Measurements from ENCODE around the gene MEGF11.
"Not testable (repeated sequence)": the region's sequence is repeated elsewhere in the genome, so short reads cannot be mapped to it uniquely, and the experiment has no call there.

The MEGF11 gene

DNA sequence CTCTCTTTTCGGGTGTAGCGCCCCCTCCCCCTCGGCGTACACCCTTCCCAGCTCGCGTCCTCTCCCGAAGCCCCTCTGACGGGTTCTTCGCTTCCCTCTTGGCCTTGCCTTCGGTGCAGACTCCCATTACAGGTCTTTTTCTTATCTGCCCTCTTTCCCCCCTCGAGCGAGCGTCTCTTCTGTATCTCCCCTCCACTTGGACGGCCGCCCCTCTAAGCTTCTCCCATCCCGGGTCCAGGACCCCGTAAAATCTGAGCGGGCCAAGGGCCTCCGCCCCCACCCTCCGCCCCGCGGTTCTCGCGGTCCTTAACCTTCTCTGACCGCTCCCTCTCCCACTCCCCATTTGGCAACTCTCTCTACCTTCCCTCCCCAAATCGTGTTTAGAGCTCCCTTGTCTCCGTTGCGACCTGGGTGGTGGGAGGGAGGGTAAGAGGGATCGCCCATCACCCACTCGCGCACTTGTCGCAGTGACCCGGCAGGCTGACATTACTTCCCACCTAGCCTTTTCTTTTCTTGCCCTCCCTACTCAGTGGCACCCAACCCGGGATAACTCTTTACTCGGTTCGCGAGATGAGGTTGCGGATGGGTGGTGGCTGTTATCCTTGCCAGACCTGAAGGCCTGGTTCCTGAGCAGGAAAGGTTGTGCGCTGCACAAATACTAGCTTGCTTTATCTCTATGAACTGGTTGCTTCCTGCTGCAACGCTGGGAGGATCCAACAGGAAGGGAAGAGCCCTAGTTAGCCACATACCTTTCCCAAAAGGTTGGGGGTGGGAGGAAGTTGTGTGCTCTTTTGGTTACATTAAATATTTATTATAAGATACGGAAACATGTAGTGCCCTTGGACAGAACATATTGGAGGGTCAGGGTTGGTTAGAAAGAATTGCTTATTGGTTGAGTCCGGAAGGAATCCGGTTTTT lies 383.3 kb downstream of the MEGF11 start:
- peaks cover 6% of the 10 kb centered on the region for H3K27me3 Mint-ChIP-seq
- peaks cover 38% of the 10 kb centered on the region for H3K4me1 Mint-ChIP-seq
- H3K36me3 Mint-ChIP-seq: peaks cover 26% of the 10 kb centered on the region
- CTCF ChIA-PET: interaction anchor here (1.0 to 3.1 kb wide), 7 partner anchors 7 to 259 kb away, joined by 3 to 10 read pairs (median 5); partner anchors contain the start of gene INTS14
- H3K4me3 Mint-ChIP-seq: peak overlapping the region; percentile 99
- H3K9me3 Mint-ChIP-seq: no peaks in the 10 kb centered on the region
- H3K27ac Mint-ChIP-seq: peak overlapping the region; percentile 95
- DNase-seq: peak; percentile 56

DNA sequence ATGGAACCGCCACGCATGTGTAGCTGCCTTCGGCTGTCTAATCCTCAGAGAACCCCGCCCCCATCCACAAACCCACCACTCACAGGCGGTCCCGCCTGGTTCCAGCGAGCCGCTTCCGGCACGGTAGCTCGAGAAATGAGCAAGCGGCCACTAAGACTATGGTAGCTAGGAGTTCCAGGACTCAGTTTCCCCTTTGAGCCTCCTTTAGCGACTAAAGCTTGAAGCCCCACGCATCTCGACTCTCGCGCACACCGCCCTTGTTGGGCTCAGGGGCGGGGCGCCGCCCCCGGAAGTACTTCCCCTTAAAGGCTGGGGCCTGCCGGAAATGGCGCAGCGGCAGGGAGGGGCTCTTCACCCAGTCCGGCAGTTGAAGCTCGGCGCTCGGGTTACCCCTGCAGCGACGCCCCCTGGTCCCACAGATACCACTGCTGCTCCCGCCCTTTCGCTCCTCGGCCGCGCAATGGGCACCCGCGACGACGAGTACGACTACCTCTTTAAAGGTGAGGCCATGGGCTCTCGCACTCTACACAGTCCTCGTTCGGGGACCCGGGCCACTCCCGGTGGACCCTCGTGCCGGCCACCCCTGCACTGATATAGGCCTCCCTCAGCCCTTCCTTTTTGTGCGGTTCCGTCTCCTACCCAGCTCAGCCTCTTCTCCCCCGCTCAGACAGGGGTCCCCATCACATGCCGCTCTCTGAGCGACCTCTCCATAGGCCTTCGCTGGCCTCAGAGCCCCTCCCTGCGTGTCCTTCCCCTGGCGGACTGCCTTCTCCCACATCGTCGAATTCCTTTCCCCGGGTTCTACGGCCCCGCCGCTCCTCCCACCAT lies 384.2 kb downstream of the MEGF11 start, which contains the start of gene RAB11A:
Gene RAB11A (plus strand): TSS at position 366 of the 828 bp plus-strand sequence. CDS start 95 bp downstream, at position 461.
- H3K4me1 Mint-ChIP-seq: peaks cover 36% of the 10 kb centered on the region
- H3K27me3 Mint-ChIP-seq: peaks cover 6% of the 10 kb centered on the region
- H3K9me3 Mint-ChIP-seq: no peaks in the 10 kb centered on the region
- H3K4me3 Mint-ChIP-seq: peak within 1 kb of the TSS; percentile 99
- CTCF ChIA-PET: interaction anchor here (0.6 to 3.1 kb wide), 10 partner anchors 8 to 645 kb away, joined by 3 to 10 read pairs (median 4); partner anchors contain the start of gene INTS14
- peaks cover 24% of the 10 kb centered on the region for H3K36me3 Mint-ChIP-seq
- H3K27ac Mint-ChIP-seq: peak within 1 kb of the TSS; percentile 95
- DNase-seq: peak; percentile 97

DNA sequence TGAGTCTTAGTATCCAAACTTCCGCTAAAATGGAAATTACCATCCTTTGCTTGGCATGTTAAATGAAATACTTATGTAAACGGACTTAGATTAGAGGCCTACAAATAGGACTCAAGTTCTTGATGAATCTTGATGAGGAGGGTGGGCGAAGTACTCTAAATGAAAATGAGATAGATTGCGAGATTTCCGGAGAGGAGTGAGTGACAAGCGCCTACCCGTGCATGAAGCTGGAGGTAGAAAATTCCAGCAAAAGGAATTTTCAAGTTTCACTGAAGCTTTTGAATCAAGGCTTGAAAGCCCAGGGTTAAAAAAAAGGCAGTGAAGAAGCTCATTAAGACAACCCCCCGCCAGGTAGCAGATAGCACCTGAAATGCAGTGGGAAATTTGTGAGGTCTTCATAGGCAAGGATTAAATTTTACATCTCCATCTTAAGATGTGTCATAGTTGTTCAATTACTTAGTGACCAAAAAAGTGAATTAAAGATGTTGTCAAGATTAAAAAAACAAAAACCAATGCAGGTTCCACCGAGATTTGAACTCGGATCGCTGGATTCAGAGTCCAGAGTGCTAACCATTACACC lies 384.9 kb downstream of the MEGF11 start:
- CTCF ChIA-PET: interaction anchor here (0.6 to 3.1 kb wide), 8 partner anchors 9 to 646 kb away, joined by 3 to 10 read pairs (median 3); partner anchors contain the start of gene INTS14
- Mint-ChIP-seq H3K4me1 (peaks cover 36% of the 10 kb centered on the region), H3K9me3 (no peaks in the 10 kb centered on the region), H3K36me3 (peaks cover 21% of the 10 kb centered on the region), H3K27me3 (peaks cover 6% of the 10 kb centered on the region), H3K4me3 (peak overlapping the region; percentile 99), H3K27ac (peak overlapping the region; percentile 95)
- DNase-seq: no peak

DNA sequence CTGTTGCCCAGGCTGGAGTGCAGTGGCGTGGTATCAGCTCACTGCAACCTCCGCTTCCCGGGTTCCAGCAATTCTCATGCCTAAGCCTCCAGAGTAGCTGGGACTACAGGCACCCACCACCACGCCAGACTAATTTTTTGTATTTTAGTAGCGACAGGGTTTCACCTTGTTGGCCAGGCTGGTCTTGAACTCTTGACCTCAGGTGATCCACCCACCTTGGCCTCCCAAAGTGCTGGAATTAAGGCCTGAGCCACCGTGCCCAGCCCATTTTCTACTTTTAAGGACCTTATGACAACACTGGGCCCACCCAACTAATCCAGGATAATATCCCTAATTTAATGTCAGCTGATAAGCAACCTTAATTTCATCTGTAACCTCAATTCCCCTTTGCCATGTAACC lies 385.6 kb downstream of the MEGF11 start:
- not testable (repeated sequence) for H3K27me3 Mint-ChIP-seq, H3K27ac Mint-ChIP-seq, H3K9me3 Mint-ChIP-seq, H3K4me3 Mint-ChIP-seq, DNase-seq
- H3K36me3 Mint-ChIP-seq: peaks cover 21% of the 10 kb centered on the region
- CTCF ChIA-PET: interaction anchor here (1.8 to 3.1 kb wide), 2 partner anchors 11 to 34 kb away, joined by 8 to 10 read pairs; no protein-coding TSS in a partner anchor
- peaks cover 33% of the 10 kb centered on the region for H3K4me1 Mint-ChIP-seq

DNA sequence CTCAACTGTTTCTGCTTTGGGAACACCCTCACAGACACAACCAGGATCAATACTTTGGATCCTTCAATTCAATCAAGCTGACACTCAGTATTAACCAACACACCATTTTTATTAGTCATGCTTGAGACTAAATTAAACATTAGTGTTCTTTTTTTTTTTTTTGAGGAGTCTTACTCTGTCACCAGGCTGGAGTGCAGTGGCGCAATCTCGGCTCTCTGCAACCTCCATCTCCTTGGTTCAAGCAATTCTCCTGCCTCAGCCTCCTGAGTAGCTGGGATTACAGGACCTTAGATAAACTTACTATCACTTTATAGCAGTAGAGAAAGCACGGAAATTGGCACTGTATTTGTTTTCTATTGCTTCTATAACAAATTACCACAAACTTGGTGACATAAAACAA lies 386.3 kb downstream of the MEGF11 start:
- peaks cover 6% of the 10 kb centered on the region for H3K27me3 Mint-ChIP-seq
- CTCF ChIA-PET: no interaction called here
- H3K9me3 Mint-ChIP-seq: no peaks in the 10 kb centered on the region
- no peak for DNase-seq
- H3K36me3 Mint-ChIP-seq: peaks cover 17% of the 10 kb centered on the region
- H3K27ac Mint-ChIP-seq: no peak overlapping the region
- peaks cover 31% of the 10 kb centered on the region for H3K4me1 Mint-ChIP-seq
- H3K4me3 Mint-ChIP-seq: no peak overlapping the region

DNA sequence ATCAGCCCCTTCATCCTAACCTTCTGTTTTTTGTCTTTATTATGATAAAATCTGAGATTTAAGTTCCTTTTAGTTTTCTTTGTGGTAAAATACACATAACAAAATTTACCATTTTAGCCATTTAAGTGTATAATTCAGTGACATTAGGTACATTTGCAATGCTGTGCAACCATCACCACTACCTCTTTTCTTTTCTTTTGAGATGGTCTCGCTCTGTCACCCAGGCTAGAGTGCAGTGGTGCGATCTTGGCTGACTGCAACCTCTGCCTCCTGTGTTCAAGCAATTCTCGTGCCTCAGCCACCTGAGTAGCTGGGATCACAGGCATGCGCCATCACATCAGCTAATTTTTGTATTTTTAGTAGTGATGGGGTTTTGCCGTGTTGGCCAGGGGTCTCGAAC lies 390.4 kb downstream of the MEGF11 start:
- Mint-ChIP-seq H3K4me1 (peaks cover 8% of the 10 kb centered on the region), H3K27me3 (peaks cover 13% of the 10 kb centered on the region), H3K9me3 (no peaks in the 10 kb centered on the region), H3K36me3 (no peaks in the 10 kb centered on the region), H3K4me3 (no peak overlapping the region), H3K27ac (no peak overlapping the region)
- CTCF ChIA-PET: interaction anchor here (0.5 to 1.8 kb wide), 23 partner anchors 10 to 478 kb away, joined by 3 to 9 read pairs (median 3); partner anchors contain the start of gene INTS14
- DNase-seq: no peak

DNA sequence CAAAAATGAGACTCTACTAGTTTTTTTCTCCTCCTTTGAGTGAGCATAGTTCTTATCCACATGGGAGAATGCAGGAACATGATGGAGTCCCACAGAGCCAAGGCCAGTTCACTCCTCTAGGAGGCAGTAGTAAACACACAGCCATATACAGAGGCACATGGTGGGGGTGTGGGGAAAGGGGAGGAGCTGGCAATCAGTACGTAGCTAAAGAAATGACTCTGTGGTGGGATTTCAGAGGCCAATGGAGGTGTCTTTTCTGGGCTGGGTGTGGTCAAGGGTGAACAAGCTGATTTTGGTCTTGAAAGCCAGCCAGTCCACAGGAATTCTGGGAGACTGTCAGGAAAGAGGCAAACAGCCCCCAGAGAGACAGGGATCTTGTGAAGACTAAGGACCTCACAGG lies 390.9 kb downstream of the MEGF11 start:
- peak; percentile 81 for DNase-seq
- Mint-ChIP-seq H3K27me3 (peaks cover 13% of the 10 kb centered on the region), H3K4me1 (peaks cover 8% of the 10 kb centered on the region), H3K9me3 (no peaks in the 10 kb centered on the region), H3K36me3 (no peaks in the 10 kb centered on the region), H3K4me3 (no peak overlapping the region), H3K27ac (no peak overlapping the region)
- CTCF ChIA-PET: interaction anchor here (0.5 to 1.8 kb wide), 24 partner anchors 9 to 478 kb away, joined by 3 to 9 read pairs (median 3); partner anchors contain the start of gene INTS14

DNA sequence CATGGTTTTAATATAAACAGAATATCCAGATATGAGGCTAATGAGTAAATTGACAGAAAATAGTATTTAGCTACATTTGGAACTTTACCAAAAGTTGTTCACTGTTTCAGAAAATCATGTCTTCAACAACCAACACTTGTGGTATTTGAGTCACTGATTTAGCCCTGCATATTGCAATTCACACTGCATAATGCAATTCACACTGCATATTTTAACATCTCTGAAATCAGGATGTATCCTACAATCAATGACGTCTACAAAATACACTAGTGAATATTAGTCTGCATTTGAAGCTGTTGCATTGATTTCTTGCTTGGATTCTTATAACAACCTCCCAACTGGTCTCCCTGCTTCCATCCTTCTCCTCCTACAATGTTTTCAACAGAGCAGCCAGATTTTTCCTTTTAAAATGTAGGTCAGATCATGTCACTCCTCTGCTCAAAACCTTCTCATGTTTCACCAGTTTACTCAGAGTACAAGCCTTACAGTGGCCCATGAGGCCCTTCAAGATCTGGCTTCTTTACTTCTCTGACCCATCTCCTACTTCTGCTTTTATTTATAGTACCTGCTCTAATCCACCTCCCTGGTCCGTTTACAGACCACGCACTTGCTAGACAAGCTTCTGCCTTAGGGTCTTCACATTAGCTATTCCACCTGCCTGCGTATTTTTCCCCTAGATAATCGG lies 395.7 kb downstream of the MEGF11 start:
- CTCF ChIA-PET: interaction anchor here (0.6 to 3.1 kb wide), 12 partner anchors 11 to 228 kb away, joined by 3 to 20 read pairs (median 4); partner anchors contain the start of gene RAB11A
- DNase-seq: no peak
- Mint-ChIP-seq H3K4me1 (peaks cover 12% of the 10 kb centered on the region), H3K9me3 (no peaks in the 10 kb centered on the region), H3K27me3 (peaks cover 14% of the 10 kb centered on the region), H3K4me3 (no peak overlapping the region), H3K27ac (no peak overlapping the region), H3K36me3 (no peaks in the 10 kb centered on the region)

DNA sequence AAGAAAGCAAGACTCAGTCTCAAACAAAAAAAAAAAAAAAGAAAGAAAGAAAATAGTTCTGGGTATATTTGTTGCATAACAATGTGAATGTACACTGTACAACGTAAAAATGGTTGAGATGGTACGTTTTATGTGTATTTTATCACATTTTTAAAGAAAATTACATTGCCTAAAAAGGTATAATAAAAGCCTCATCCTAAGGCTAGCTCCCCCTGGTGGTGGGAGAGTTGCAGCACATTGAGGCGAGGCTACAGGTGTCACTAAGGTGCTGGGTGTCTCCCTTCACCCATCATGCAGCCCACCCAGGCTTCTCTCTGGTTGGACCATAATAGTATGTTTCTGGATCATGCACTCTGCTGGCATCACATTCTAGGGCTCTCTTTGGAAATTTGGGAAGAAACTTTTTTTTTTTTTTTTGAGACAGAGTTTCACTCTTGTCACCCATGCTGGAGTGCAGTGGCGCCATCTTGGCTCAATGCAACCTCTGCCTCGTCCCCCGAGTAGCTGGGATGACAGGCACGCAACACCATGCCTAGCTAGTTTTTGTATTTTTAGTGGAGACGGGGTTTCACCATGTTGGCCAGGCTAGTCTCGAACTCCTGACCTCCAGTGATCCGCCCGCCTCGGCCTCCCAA lies 396.6 kb downstream of the MEGF11 start:
- Mint-ChIP-seq H3K4me1 (peaks cover 8% of the 10 kb centered on the region), H3K36me3 (no peaks in the 10 kb centered on the region), H3K4me3 (no peak overlapping the region), H3K9me3 (no peaks in the 10 kb centered on the region), H3K27me3 (peaks cover 17% of the 10 kb centered on the region), H3K27ac (no peak overlapping the region)
- peak; percentile 89 for DNase-seq
- CTCF ChIA-PET: interaction anchor here (0.6 to 3.1 kb wide), 16 partner anchors 12 to 227 kb away, joined by 3 to 20 read pairs (median 4); partner anchors contain the start of gene RAB11A

DNA sequence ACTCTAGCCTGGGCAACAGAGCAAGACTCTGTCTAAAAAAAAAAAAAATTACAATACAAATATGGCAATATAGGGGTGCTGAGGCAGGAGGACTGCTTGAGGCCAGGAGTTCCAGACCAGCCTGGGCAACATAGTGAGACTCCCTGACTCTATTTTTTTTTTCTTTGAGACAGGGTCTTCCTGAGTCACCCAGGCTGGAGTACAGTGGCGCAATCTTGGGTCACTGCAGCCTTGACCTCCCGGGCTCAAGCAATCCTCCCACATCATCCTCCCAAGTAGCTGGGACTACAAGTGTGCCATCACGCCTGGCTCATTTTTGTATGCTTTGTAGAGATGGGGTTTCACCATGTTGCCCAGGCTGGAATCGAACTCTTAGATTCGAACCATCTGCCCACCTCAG lies 401.6 kb downstream of the MEGF11 start:
- CTCF ChIA-PET: interaction anchor here (0.6 to 0.8 kb wide), 2 partner anchors 15 to 204 kb away, joined by 3 to 4 read pairs; no protein-coding TSS in a partner anchor
- H3K9me3 Mint-ChIP-seq: no peaks in the 10 kb centered on the region
- H3K27ac Mint-ChIP-seq: no peak overlapping the region
- H3K36me3 Mint-ChIP-seq: no peaks in the 10 kb centered on the region
- H3K4me3 Mint-ChIP-seq: no peak overlapping the region
- H3K27me3 Mint-ChIP-seq: peaks cover 4% of the 10 kb centered on the region
- H3K4me1 Mint-ChIP-seq: peaks cover 3% of the 10 kb centered on the region
- no peak for DNase-seq

DNA sequence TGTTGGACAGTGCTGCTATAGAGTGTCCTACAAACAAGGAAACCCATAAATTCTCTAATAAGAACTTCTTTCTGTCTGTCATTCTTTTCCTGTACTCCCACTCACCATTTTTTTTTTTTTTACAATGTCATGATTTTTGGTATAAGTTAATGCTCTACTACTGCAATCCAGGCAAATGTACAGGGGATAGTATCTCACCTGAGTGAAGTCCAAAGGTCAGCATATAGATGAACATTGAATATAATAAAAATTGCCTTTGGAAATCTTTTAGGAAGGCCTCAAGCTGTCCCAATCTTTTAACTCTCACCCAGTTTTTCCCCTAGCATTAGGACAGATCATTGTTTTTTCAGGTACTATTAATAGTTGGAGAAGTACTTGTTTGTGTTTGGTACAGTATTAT lies 405.6 kb downstream of the MEGF11 start:
- H3K9me3 Mint-ChIP-seq: no peaks in the 10 kb centered on the region
- H3K36me3 Mint-ChIP-seq: no peaks in the 10 kb centered on the region
- CTCF ChIA-PET: interaction anchor here (0.7 kb wide), 1 partner anchor 330 kb away, joined by 3 read pairs; no protein-coding TSS in a partner anchor
- DNase-seq: no peak
- H3K4me3 Mint-ChIP-seq: no peak overlapping the region
- no peaks in the 10 kb centered on the region for H3K4me1 Mint-ChIP-seq
- H3K27ac Mint-ChIP-seq: no peak overlapping the region
- H3K27me3 Mint-ChIP-seq: peaks cover 4% of the 10 kb centered on the region

DNA sequence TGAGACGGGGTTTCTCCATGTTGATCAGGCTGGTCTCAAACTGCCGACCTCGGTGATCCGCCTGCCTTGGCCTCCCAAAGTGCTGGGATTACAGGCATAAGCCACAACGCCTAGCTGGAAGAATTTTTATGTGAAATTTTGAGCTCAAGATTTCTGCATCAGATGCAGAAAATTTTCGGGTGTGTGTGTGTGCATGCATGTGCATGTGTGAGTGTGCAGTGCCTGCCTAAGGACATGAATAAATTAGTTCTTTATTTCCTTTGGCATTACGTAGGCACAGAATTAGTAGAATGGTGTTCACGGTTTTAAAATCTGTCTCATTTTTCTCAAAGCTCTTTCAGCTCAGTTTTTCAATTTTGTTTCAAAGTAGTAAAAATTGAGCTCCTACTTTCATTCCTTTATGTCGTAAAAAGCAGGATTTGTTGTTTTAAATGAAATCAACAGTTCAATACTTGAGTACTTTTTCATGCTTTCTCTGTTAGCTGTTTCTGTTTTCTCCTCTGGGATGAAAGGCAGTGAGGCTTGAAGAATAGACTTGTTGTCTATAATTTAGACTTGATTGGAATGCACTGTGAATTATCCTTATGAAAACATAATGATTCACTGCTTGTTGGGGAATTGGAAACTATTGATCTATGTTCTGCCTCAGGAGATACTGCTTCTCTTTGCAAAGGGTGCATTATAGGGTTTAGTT lies 407.6 kb downstream of the MEGF11 start:
- Mint-ChIP-seq H3K9me3 (no peaks in the 10 kb centered on the region), H3K4me1 (no peaks in the 10 kb centered on the region), H3K4me3 (no peak overlapping the region), H3K27me3 (peaks cover 12% of the 10 kb centered on the region), H3K27ac (no peak overlapping the region), H3K36me3 (no peaks in the 10 kb centered on the region)
- CTCF ChIA-PET: interaction anchor here (0.6 to 1.7 kb wide), 3 partner anchors 9 to 273 kb away, joined by 4 to 7 read pairs (median 6); no protein-coding TSS in a partner anchor
- DNase-seq: no peak
